ENCODE measurements around the gene ERICH3.
A peak's percentile ranks its signal among the peaks of the same experiment; 100 is the strongest.
"Not testable (repeated sequence)": the region's sequence is repeated elsewhere in the genome, so short reads cannot be mapped to it uniquely, and the experiment has no call there.

ERICH3 gene

GRCh38 chr1:74681001-74681400 is 7.4 kb upstream of the ERICH3 start:
- DNase-seq (ENCODE audit: low spot score): no peak
- TF ChIP-seq CTCF (IDR thresholded peaks at IDR 0.05; ENCODE audit: extremely low read depth, missing control alignments): no peak

GRCh38 chr1:74679811-74680210 is 6.2 kb upstream of the ERICH3 start:
- no peak for DNase-seq (ENCODE audit: low spot score)
- no peak for TF ChIP-seq CTCF (IDR thresholded peaks at IDR 0.05; ENCODE audit: extremely low read depth, missing control alignments)

- no peak for TF ChIP-seq CTCF (IDR thresholded peaks at IDR 0.05; ENCODE audit: extremely low read depth, missing control alignments)
- no peak for DNase-seq (ENCODE audit: low spot score)
Measured at GRCh38 chr1:74677926-74678325, 4.3 kb upstream of the ERICH3 start.

- TF ChIP-seq CTCF (IDR thresholded peaks at IDR 0.05; ENCODE audit: extremely low read depth, missing control alignments): no peak
Measured at GRCh38 chr1:74674278-74675048, 871 bp upstream of the ERICH3 start.

GRCh38 chr1:74670866-74671265 is 2.7 kb downstream of the ERICH3 start:
- DNase-seq (ENCODE audit: low spot score): not testable (repeated sequence)

More at GRCh38 chr1:74674278-74675048, 871 bp upstream of the ERICH3 start:
- no peak for DNase-seq (ENCODE audit: low spot score)

GRCh38 chr1:74654708-74655107 is 18.9 kb downstream of the ERICH3 start:
- DNase-seq (ENCODE audit: low spot score): no peak
- TF ChIP-seq CTCF (IDR thresholded peaks at IDR 0.05; ENCODE audit: extremely low read depth, missing control alignments): no peak

GRCh38 chr1:74652711-74653139 is 20.9 kb downstream of the ERICH3 start:
- no peak for TF ChIP-seq CTCF (IDR thresholded peaks at IDR 0.05; ENCODE audit: extremely low read depth, missing control alignments)
- DNase-seq (ENCODE audit: low spot score): peak; percentile 56

GRCh38 chr1:74650561-74650960 is 23.0 kb downstream of the ERICH3 start:
- DNase-seq (ENCODE audit: low spot score): no peak
- no peak for TF ChIP-seq CTCF (IDR thresholded peaks at IDR 0.05; ENCODE audit: extremely low read depth, missing control alignments)
